HG03108 (cell line): ENCODE results near the gene HBEGF.
A peak's percentile ranks its signal among the peaks of the same experiment; 100 is the strongest.
"Not testable (repeated sequence)": the region's sequence is repeated elsewhere in the genome, so short reads cannot be mapped to it uniquely, and the experiment has no call there.

Source experiments
- ATAC-seq: cut with Tn5 transposase; IDR thresholded peaks from one replicate; pipeline ENCODE4 v1.9.1; 2021; ENCODE audit warnings: moderate library complexity; ENCODE audit not compliant: unreplicated experiment

The HBEGF gene

GRCh38 chr5:140361901-140362300 lies 15.5 kb upstream of the HBEGF start:
- no peak for ATAC-seq

- ATAC-seq = no peak
These were observed 14.5 kb upstream of the HBEGF start for GRCh38 chr5:140360681-140361479.

GRCh38 chr5:140360101-140360500 lies 13.7 kb upstream of the HBEGF start, which contains the start of gene SLC4A9:
TSS of gene SLC4A9 (plus strand) at chr5:140360194. CDS start at chr5:140360237, 43 bp downstream.
- no peak for ATAC-seq

DNA sequence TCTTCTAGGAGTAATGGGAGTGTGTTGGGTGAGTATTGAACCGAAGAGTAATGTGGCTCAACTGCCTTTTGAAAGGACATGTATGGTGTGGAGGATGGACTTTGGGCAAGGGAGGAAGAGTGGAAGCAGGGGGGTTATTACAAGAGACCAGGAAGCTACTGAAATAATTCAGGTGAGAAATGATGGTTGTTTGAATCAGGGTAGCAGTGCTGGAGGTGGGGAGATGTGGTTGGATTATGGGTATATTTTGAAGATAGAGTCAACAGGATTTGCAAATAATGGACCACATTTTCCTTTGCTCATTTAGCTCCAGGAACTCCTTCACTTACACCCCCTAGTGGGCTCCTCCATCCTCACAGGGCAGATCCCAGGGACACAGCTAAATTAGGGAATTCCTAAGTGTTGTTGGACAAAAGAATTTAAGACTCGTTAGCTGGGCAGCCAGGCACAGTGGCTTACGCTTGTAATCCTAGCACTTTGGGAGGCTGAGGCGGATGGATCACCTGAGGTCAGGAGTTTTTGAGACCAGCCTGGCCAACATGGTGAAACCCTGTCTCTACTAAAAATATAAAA lies 12.4 kb upstream of the HBEGF start:
- no peak for ATAC-seq

DNA sequence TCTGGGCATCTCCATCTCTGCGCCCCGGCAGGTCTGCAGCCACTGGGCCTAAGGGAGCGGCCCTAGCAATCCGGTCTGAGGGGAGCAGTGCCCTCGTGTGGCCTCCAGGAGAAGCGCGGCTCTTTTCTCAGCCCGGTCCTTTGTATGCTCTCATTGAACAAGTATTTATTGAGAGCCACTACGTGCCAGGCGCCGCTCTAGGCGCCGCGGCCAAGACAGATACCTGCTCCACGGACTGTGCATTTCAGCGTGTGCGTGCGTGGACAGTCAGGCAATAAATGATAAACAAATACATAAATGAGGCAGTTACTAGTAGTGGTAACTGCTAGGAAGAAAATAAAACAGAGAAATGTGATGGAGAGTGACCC lies 11.3 kb upstream of the HBEGF start:
- ATAC-seq = peak; percentile 83

DNA sequence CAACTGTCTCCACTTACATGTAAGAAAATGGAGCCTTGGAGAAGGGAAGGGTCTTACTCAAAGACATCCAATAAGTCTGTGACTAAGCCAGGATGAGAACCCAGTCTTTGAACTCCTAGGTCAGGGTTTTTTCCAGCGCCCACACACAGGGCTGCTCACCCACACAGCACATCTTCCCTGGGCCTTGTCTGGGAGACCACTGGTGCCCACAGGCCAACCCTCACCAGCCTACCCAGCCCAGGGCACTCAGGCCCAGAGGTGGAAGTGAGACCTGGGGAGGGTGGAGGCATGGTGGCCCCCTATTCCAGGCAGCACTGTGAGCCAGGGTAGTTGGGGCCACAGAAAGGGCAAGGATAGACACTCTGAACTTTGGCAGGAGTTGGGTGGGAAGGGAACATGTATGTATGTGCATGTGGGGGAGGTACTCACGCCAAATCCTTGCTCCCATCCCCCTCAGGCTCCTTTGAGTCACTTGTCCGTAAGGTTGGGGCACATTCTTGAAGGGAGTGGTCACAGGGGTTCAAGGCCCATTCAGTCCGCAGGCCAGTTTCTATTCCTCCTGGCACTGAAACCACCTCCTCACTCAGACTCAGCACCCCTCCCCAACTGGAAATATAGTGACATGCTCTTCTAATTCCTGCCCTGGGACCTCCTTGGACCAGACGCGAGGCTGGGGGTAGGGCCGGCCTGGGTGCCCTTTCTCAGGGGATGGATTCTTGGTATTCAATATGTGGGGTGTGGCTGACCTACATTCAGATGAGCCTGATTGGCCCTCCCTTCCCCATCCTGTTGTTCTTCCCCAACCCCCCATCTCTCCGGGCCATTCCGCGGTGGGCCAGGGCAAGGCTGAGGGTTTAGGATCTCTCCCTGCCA lies 10.7 kb upstream of the HBEGF start:
- no peak for ATAC-seq

- ATAC-seq = no peak
These were observed 9.1 kb upstream of the HBEGF start for GRCh38 chr5:140355546-140355945.

GRCh38 chr5:140351609-140352334 lies 5.4 kb upstream of the HBEGF start:
- ATAC-seq = no peak

DNA sequence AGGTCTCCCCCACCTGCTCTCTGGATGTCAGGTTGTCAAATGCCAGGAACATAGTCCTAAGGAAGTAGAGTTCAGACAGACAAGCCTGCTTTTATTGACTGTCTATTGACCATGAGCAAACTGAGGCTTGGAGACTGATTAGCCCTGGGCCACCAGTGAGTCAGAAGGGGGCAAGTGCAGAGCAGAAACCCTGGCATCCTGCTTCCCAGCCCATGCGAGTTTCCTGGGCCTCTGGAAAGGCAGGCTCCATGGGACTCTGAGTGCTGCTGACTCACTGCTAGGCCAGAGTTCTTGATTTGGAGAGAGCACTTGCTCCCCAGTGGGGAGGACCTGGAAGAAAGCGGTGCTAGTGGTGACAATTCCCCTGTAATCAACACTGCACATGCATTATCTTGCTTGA lies 2.8 kb upstream of the HBEGF start:
- no peak for ATAC-seq

DNA sequence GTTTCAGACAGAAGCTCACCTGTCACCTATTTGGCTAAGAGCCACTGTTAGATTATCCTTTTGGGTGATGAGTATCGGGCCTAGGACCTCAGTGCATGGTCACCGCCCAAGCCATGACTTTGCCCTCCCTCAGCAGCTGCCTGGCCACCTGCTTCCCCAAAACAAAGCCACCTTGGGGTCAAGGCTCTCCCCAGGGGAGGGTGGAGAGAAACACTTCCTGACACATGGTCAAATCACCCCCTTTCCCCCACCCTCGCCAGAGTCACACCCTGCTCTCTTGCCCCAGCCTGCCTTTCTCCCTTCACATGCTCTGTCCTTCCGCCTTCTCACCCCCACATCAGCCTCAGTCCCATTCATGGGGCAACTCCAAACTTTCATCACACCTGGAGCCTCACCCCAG lies 1.7 kb upstream of the HBEGF start:
- ATAC-seq = no peak

- no peak for ATAC-seq
These were observed 957 bp upstream of the HBEGF start for GRCh38 chr5:140347360-140347759.

DNA sequence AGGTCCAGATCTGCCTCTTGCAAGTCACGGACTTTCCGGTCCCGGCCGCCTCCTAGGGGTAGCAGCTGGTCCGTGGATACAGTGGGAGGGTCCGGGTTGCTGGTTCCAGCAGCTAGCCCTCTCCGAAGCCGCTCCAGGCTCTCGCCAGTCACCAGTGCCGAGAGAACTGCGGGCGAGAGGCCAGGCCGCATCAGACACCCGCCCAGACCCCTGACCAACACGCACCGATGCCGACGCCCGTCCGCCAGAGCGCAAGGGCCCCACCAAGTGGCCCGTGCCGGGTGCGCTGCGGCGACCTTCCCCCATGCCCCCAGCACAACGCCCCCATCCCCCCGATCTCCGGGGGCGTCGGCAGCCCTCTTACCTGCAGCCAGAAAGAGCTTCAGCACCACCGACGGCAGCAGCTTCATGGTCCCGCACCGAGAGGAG lies 470 bp downstream of the HBEGF start:
- ATAC-seq = peak; percentile 21

GRCh38 chr5:140344683-140345423 lies 1.6 kb downstream of the HBEGF start:
- ATAC-seq = no peak

DNA sequence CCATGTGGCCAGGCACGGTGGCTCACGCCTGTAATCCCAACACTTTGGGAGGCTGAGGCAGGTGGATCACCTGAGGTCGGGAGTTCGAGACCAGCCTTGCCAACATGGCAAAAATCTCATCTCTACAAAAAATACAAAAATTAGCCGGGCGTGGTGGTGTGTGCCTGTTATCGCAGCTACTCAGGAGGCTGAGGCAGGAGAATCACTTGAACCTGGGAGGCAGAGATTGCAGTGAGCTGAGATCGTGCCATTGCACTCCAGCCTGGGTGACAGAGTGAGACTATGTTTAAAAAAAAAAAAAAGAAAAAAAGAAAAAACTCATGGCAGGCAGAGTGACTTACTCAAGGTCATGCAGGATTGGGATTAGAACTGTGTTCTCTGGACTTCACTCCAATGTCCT lies 2.6 kb downstream of the HBEGF start:
- ATAC-seq = not testable (repeated sequence)

GRCh38 chr5:140342896-140343295 lies 3.5 kb downstream of the HBEGF start:
- ATAC-seq = no peak

DNA sequence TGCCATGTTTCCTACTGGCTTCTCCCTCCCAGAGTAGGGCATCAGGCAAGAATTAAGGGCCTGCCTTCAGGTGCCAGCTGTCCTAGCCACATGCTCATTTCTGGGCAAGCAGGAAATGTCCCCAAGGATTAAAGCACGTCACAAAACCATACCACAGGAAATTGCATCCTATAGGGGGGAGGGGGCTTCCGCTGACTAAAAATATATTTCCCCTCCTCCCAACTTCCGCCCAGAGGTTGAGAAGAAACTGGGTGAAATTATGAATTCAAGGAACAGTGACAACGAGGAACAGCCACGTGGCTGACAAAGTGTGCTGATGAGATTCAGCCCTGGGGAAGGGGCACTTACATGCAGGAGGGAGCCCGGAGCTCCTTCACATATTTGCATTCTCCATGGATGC lies 4.1 kb downstream of the HBEGF start:
- no peak for ATAC-seq

GRCh38 chr5:140341591-140341990 lies 4.8 kb downstream of the HBEGF start:
- ATAC-seq = no peak

DNA sequence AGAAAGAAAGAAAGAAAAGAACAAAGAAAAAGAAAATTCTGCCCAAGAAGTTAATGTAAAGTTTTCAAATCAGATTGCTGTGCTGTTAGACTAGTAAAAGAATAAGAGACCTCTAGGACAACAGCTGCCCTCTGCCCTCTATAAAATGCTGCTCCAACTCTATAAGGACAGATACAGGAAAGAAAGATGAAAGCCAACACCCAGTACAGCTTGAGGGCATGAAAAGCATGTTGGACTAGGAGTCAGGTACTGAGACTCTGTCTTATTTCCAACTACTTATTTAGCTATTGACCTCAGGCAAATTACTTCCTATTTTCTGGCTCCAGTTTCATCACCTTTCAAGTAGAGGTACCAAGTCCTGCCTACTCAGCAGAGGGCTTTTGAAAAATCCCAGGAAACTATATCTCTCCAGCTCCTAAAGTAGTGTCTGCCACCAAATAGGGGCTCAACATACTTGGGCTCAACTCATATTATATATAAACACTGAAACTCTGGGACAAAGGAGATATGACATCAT lies 5.7 kb downstream of the HBEGF start:
- no peak for ATAC-seq

GRCh38 chr5:140339636-140340035 lies 6.8 kb downstream of the HBEGF start:
- no peak for ATAC-seq

- ATAC-seq = no peak
These were observed 7.5 kb downstream of the HBEGF start for GRCh38 chr5:140338908-140339307.
